H1 (cell line): ENCODE data around the gene CLASP2. TPM values are rescaled to one million over a fixed set of nuclear protein-coding genes. Genes with fewer than 3 reads are reported as not detected.

Experiments used
- CHD7 ChIP-seq: fragments of 300-600 bp; sonication (generic); IDR thresholded peaks from 2 replicates; pipeline ENCODE4 v1.7.1; 2012; ENCODE audit warnings: low read length, moderate library complexity, mild to moderate bottlenecking, inconsistent platforms; ENCODE audit not compliant: insufficient replicate concordance
- HDAC6 ChIP-seq: IDR thresholded peaks from one replicate; pipeline ENCODE4 v1.7.1; 2012; ENCODE audit warnings: low read depth, mild to moderate bottlenecking, inconsistent platforms, low read length, moderate library complexity
- JUND ChIP-seq: IDR thresholded peaks from 2 replicates; pipeline ENCODE4 v1.6.1; 2011; ENCODE audit warnings: mild to moderate bottlenecking, improper control_type of control experiment, low read length
- polyA plus RNA-seq, 7 experiments: library from polyadenylated mRNA; depleted of rRNA in 3 of 7; stranded (reverse) in 5 of 7; unstranded in 2 of 7; fragments of >200 nt in 5 of 7; fragments of 200-250 nt in 2 of 7; gene quantifications; 1 replicate in 5 of 7; 2 replicates in 1 of 7; 4 replicates in 1 of 7; pipeline versions ENCODE4 v1.2.1 to v1.2.3, GENCODE V29; 2011 to 2013; ENCODE audit warnings: missing spikeins in 2 of 7, mixed read lengths in 2 of 7
- total RNA-seq: library from RNA; stranded (reverse); fragmentation: NEBNext Ultra II Directional; extraction: Animal tissue kit (Norgen Biotek cat#: 25700); gene quantifications from 2 replicates; pipeline ENCODE4 v1.2.1, GENCODE V29; 2021

CLASP2 gene
- total and polyA plus RNA-seq, 2 of the 8 experiments (the other 6 are each of a cell fraction or from before 2014, with no cell fraction given), result 21.7 to 58.0 TPM

- TF ChIP-seq CHD7 (no peak), HDAC6 (no peak), JUND (no peak)
Measured at GRCh38 chr3:33663042-33663441, 55.0 kb downstream of the CLASP2 start (continued).
